Panc1 (cell line): ENCODE results near the gene MITF. TPM values are rescaled to one million over a fixed set of nuclear protein-coding genes. Genes with fewer than 3 reads are reported as not detected.

Experiments
- ATAC-seq: fragments of 200-7000 bp; cut with Tn5 transposase; 2 replicates; pipeline ENCODE4 v1.9.1; 2020; ENCODE audit warnings: mild to moderate bottlenecking, moderate library complexity
- BruUV-seq: library from RNA; stranded (reverse); fragments of 400-500 nt; replicated peaks from 2 replicates; lab custom pipeline; 2021; lab: Mats Ljungman, UMichigan
- CTCF ChIA-PET: fragments of 300-600 bp; sonication (Branson Sonifier 250); formaldehyde crosslinking; loops from one replicate; lab custom pipeline; 2022; ENCODE audit warnings: antibody characterized with exemption; lab: Charles Lee
- POLR2A ChIA-PET: fragments of 300-600 bp; sonication (Branson Sonifier 250); formaldehyde crosslinking; loops from one replicate; lab custom pipeline; 2022; ENCODE audit warnings: antibody characterized with exemption; lab: Charles Lee
- DNase-seq: peaks from one replicate; pipeline ENCODE4 v3.0.0-alpha.2; 2010; ENCODE audit warnings: low read depth, low spot score
- H3K27ac ChIP-seq: 2 replicates; pipeline ENCODE4 v1.5.1; 2011; ENCODE audit warnings: mild to moderate bottlenecking, low read length, inconsistent platforms
- H3K27me3 ChIP-seq: fragments of 200-500 bp; sonication (Bioruptor generic); 2 replicates; pipeline ENCODE4 v1.6.0; 2014; ENCODE audit warnings: low read length, inconsistent platforms; ENCODE audit not compliant: control insufficient read depth, insufficient read depth
- H3K36me3 ChIP-seq: fragments of 200-500 bp; sonication (Bioruptor generic); 2 replicates; pipeline ENCODE4 v1.5.1; 2014; ENCODE audit warnings: inconsistent platforms, mild to moderate bottlenecking, low read length, moderate library complexity; ENCODE audit not compliant: control insufficient read depth, insufficient read depth
- H3K4me1 ChIP-seq: 2 replicates; pipeline ENCODE4 v1.5.1; 2011; ENCODE audit warnings: inconsistent platforms, mild to moderate bottlenecking, low read length, moderate library complexity; ENCODE audit not compliant: control insufficient read depth, insufficient read depth
- H3K4me3 ChIP-seq, 2 experiments: 2 replicates each; pipeline ENCODE4 v1.5.1; 2011 to 2012; ENCODE audit warnings: low read depth in 2 of 2, low read length in 2 of 2, mild to moderate bottlenecking in 2 of 2, inconsistent platforms in 1 of 2, moderate library complexity in 1 of 2
- H3K9me3 ChIP-seq: fragments of 200-500 bp; sonication (Bioruptor generic); 2 replicates; pipeline ENCODE4 v1.5.1; 2014; ENCODE audit warnings: low read depth, mild to moderate bottlenecking, inconsistent platforms, low read length, moderate library complexity; ENCODE audit not compliant: control insufficient read depth, insufficient read depth
- CTCF ChIP-seq: fragments of 450-650 bp; IDR thresholded peaks from 2 replicates; pipeline ENCODE4 v1.5.1; 2017; ENCODE audit warnings: mild to moderate bottlenecking
- POLR2AphosphoS5 ChIP-seq: IDR thresholded peaks from 2 replicates; pipeline ENCODE4 v1.6.1; 2012; ENCODE audit warnings: mild to moderate bottlenecking, low read depth, low read length, moderate library complexity
- SIN3A ChIP-seq: IDR thresholded peaks from 2 replicates; pipeline ENCODE4 v1.6.1; 2012; ENCODE audit warnings: low read depth, mild to moderate bottlenecking, low read length, moderate library complexity, borderline replicate concordance; ENCODE audit not compliant: insufficient read depth
- TCF7L2 ChIP-seq: IDR thresholded peaks from 2 replicates; pipeline ENCODE4 v1.6.1; 2011; ENCODE audit warnings: mild to moderate bottlenecking, low read depth, low read length, inconsistent platforms
- in situ Hi-C: cut with HindIII; loops from 2 replicates; pipeline ENCODE4 v1.10.0; 2016; ENCODE audit warnings: low sequenced_read_pairs, low pct_unique_long_range_greater_than_20kb
- intact Hi-C: fragments of 100-400 bp; cut with micrococcal nuclease; formaldehyde crosslinking; loops from one replicate; pipeline ENCODE4 v1.10.0; 2022; ENCODE audit not compliant: unreplicated experiment
- total RNA-seq: library from RNA; stranded (reverse); gene quantifications from one replicate; pipeline ENCODE4 v1.2.1, GENCODE V29; 2021; ENCODE audit not compliant: unreplicated experiment
- TF ChIP-seq, protein P1 (sequence below), 2 experiments: IDR thresholded peaks; 2 replicates each; pipeline ENCODE4 v1.6.1; 2011 to 2012; ENCODE audit warnings: low read depth in 2 of 2, control low read depth in 1 of 2, low read length in 1 of 2, mild to moderate bottlenecking in 1 of 2, moderate library complexity in 1 of 2; ENCODE audit not compliant: insufficient read depth in 1 of 2

The MITF gene
- total RNA-seq, 1 experiment from 2014 or later: 10.8 TPM

- intact Hi-C loops (no loop called here), in situ Hi-C loops (no loop called here)
- TF ChIP-seq, protein P1, sequence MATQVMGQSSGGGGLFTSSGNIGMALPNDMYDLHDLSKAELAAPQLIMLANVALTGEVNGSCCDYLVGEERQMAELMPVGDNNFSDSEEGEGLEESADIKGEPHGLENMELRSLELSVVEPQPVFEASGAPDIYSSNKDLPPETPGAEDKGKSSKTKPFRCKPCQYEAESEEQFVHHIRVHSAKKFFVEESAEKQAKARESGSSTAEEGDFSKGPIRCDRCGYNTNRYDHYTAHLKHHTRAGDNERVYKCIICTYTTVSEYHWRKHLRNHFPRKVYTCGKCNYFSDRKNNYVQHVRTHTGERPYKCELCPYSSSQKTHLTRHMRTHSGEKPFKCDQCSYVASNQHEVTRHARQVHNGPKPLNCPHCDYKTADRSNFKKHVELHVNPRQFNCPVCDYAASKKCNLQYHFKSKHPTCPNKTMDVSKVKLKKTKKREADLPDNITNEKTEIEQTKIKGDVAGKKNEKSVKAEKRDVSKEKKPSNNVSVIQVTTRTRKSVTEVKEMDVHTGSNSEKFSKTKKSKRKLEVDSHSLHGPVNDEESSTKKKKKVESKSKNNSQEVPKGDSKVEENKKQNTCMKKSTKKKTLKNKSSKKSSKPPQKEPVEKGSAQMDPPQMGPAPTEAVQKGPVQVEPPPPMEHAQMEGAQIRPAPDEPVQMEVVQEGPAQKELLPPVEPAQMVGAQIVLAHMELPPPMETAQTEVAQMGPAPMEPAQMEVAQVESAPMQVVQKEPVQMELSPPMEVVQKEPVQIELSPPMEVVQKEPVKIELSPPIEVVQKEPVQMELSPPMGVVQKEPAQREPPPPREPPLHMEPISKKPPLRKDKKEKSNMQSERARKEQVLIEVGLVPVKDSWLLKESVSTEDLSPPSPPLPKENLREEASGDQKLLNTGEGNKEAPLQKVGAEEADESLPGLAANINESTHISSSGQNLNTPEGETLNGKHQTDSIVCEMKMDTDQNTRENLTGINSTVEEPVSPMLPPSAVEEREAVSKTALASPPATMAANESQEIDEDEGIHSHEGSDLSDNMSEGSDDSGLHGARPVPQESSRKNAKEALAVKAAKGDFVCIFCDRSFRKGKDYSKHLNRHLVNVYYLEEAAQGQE (IDR thresholded peaks at IDR 0.05; ENCODE audit: insufficient read depth in 1 of 2, low read depth in 2 of 2, low read length in 1 of 2): no peak
- TF ChIP-seq POLR2AphosphoS5 (no peak), CTCF (no peak), SIN3A (no peak), TCF7L2 (no peak)
- Histone ChIP-seq H3K27me3 (no peaks in the 10 kb centered on the region), H3K4me3 (no peak overlapping the region), H3K4me1 (no peaks in the 10 kb centered on the region), H3K36me3 (no peaks in the 10 kb centered on the region), H3K27ac (no peak overlapping the region), H3K9me3 (no peaks in the 10 kb centered on the region)
- ChIA-PET POLR2A (no interaction called here), CTCF (no interaction called here)
- no peak for DNase-seq
- BruUV-seq: no TSS peak
- no peak for ATAC-seq
These were observed 5.0 kb downstream of the MITF start for GRCh38 chr3:69743975-69744906.

DNA sequence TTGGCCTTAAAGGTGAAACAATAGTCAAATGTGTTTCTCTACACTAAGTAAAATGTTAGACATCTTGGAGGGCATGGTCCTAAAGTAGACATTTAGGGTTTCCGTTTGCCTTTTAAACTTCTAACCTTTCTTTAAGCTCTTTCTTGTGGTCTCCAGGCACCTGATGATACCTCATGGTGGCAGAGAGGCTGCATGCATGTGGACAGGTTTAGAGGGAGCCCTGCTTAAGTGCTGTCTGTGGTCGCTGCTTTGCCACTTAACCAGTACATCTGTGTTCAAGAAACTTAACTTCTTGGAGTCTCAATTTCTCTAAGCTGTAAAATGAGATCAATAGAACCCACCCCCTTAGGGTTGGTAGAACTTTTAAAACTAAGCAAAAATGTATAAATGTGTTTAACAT, 6.2 kb downstream of the MITF start:
- Histone ChIP-seq H3K4me3 (no peak overlapping the region), H3K4me1 (no peaks in the 10 kb centered on the region), H3K27me3 (no peaks in the 10 kb centered on the region), H3K36me3 (no peaks in the 10 kb centered on the region), H3K9me3 (no peaks in the 10 kb centered on the region), H3K27ac (no peak overlapping the region)
- no TSS peak for BruUV-seq
- ChIA-PET POLR2A (no interaction called here), CTCF (no interaction called here)
- intact Hi-C loops: no loop called here
- in situ Hi-C loops: no loop called here
- ATAC-seq: no peak
- no peak for TF ChIP-seq POLR2AphosphoS5
- TF ChIP-seq CTCF: no peak
- TF ChIP-seq, protein P1 (IDR thresholded peaks at IDR 0.05; ENCODE audit: insufficient read depth in 1 of 2, low read depth in 2 of 2, low read length in 1 of 2): no peak
- TF ChIP-seq SIN3A: no peak
- TF ChIP-seq TCF7L2: no peak
- no peak for DNase-seq
